ENCODE data around the gene IKZF3.

The IKZF3 gene

GRCh38 chr17:39822051-39822451 lies 42.1 kb downstream of the IKZF3 start:
- no peak overlapping the region for H3K27ac ChIP-seq
- TF ChIP-seq CTCF (conservative IDR thresholded peaks at IDR 0.05) (no peak), ZFX (IDR thresholded peaks at IDR 0.05) (no peak)

- no peak for TF ChIP-seq ZFX (IDR thresholded peaks at IDR 0.05)
- TF ChIP-seq CTCF (conservative IDR thresholded peaks at IDR 0.05): no peak
- H3K27ac ChIP-seq: no peak overlapping the region
Observed at GRCh38 chr17:39820987-39821386, 43.1 kb downstream of the IKZF3 start.

- TF ChIP-seq CTCF (conservative IDR thresholded peaks at IDR 0.05) (no peak), ZFX (IDR thresholded peaks at IDR 0.05) (no peak)
- no peak overlapping the region for H3K27ac ChIP-seq
Observed at GRCh38 chr17:39820541-39820940, 43.6 kb downstream of the IKZF3 start.

- TF ChIP-seq CTCF (conservative IDR thresholded peaks at IDR 0.05) (no peak), ZFX (IDR thresholded peaks at IDR 0.05) (no peak)
Observed at GRCh38 chr17:39818358-39819000, 45.6 kb downstream of the IKZF3 start.

GRCh38 chr17:39816272-39816671 lies 47.8 kb downstream of the IKZF3 start:
- TF ChIP-seq ZFX (IDR thresholded peaks at IDR 0.05) (no peak), CTCF (conservative IDR thresholded peaks at IDR 0.05) (no peak)
- H3K27ac ChIP-seq: no peak overlapping the region

More at GRCh38 chr17:39818358-39819000, 45.6 kb downstream of the IKZF3 start:
- H3K27ac ChIP-seq: no peak overlapping the region

- H3K27ac ChIP-seq: no peak overlapping the region
- TF ChIP-seq ZFX (IDR thresholded peaks at IDR 0.05): no peak
- TF ChIP-seq CTCF (conservative IDR thresholded peaks at IDR 0.05): no peak
Observed at GRCh38 chr17:39814497-39814896, 49.6 kb downstream of the IKZF3 start.

- peak overlapping the region; percentile 65 for H3K27ac ChIP-seq
- TF ChIP-seq CTCF (conservative IDR thresholded peaks at IDR 0.05) (no peak), ZFX (IDR thresholded peaks at IDR 0.05) (no peak)
Observed at GRCh38 chr17:39813631-39814030, 50.5 kb downstream of the IKZF3 start.

Measured in C4-2B (cell line).